Measurements from ENCODE around the gene OVOL2. TPM values are rescaled to one million over a fixed set of nuclear protein-coding genes. Genes with fewer than 3 reads are reported as not detected.
A peak's percentile ranks its signal among the peaks of the same experiment; 100 is the strongest.

Gene OVOL2
- total and polyA plus RNA-seq, 2 experiments from 2014 or later = 11.2 to 11.5 TPM

- TF ChIP-seq REST (IDR thresholded peaks at IDR 0.05; ENCODE audit: unreplicated experiment) (no peak), JUNB (IDR thresholded peaks at IDR 0.05; ENCODE audit: unreplicated experiment) (no peak)
Measured at GRCh38 chr20:18094191-18094590, 36.5 kb upstream of the OVOL2 start (continued).

GRCh38 chr20:18093388-18093787, 35.7 kb upstream of the OVOL2 start:
- Histone ChIP-seq H3K27ac (ENCODE audit: low read depth) (no peak overlapping the region), H4K20me1 (replicated peaks; ENCODE audit: insufficient read depth) (no peaks in the 10 kb centered on the region), H2AFZ (peak overlapping the region; percentile 87), H3K4me2 (no peak overlapping the region), H3K79me2 (replicated peaks; ENCODE audit: insufficient read depth) (no peaks in the 10 kb centered on the region), H3K36me3 (ENCODE audit: insufficient read depth) (no peaks in the 10 kb centered on the region), H3F3A (replicated peaks; ENCODE audit: low read depth) (no peaks in the 10 kb centered on the region), H3K4me1 (ENCODE audit: insufficient read depth) (no peaks in the 10 kb centered on the region), H3K4me3 (no peak overlapping the region), H3K9me2 (ENCODE audit: insufficient read depth) (no peaks in the 10 kb centered on the region), H3K27me3 (ENCODE audit: insufficient read depth) (no peaks in the 10 kb centered on the region)
- ATAC-seq (no peak), DNase-seq (ENCODE audit: low spot score) (no peak)
- TF ChIP-seq EZH2phosphoT487 (IDR thresholded peaks at IDR 0.05; ENCODE audit: unreplicated experiment) = no peak
- no peak for TF ChIP-seq EZH2 (IDR thresholded peaks at IDR 0.05; ENCODE audit: low read depth, unreplicated experiment)
- no peak for TF ChIP-seq CREB1 (CRISPR knock-in tag; IDR thresholded peaks at IDR 0.05; ENCODE audit: low read depth)
- TF ChIP-seq ETS1 (IDR thresholded peaks at IDR 0.05) = no peak
- TF ChIP-seq CTCF (conservative IDR thresholded peaks at IDR 0.05; ENCODE audit: low read depth in 2 of 2) = no peak
- TF ChIP-seq ZNF114 (CRISPR knock-in tag; IDR thresholded peaks at IDR 0.05) = no peak
- no peak for TF ChIP-seq ZNF462 (CRISPR knock-in tag; IDR thresholded peaks at IDR 0.05)
- TF ChIP-seq JUNB (IDR thresholded peaks at IDR 0.05; ENCODE audit: unreplicated experiment) = no peak
- TF ChIP-seq ZNF331 (CRISPR knock-in tag; IDR thresholded peaks at IDR 0.05; ENCODE audit: low read depth) = no peak
- TF ChIP-seq POLR2AphosphoS5 (IDR thresholded peaks at IDR 0.05; ENCODE audit: low read depth) = no peak
- no peak for TF ChIP-seq NANOG (IDR thresholded peaks at IDR 0.05; ENCODE audit: borderline replicate concordance)
- no peak for TF ChIP-seq STAT1 (IDR thresholded peaks at IDR 0.05; ENCODE audit: unreplicated experiment)
- H3K9me3 Mint-ChIP-seq = no peaks in the 10 kb centered on the region
- peaks cover 5% of the 10 kb centered on the region for H3K27me3 Mint-ChIP-seq (ENCODE audit: insufficient read depth, low read depth, poor library complexity)
- H3K27ac Mint-ChIP-seq = no peak overlapping the region
- no peaks in the 10 kb centered on the region for H3K36me3 Mint-ChIP-seq (ENCODE audit: low read depth)
- H3K4me1 Mint-ChIP-seq = no peaks in the 10 kb centered on the region
- H3K4me3 Mint-ChIP-seq = no peak overlapping the region
